Measurements from ENCODE around the gene MBP. TPM values are rescaled to one million over a fixed set of nuclear protein-coding genes. Genes with fewer than 3 reads are reported as not detected.

Gene MBP
- total RNA-seq, 2 donors from 2014 or later, result 41.7 to 42.2 TPM

- Histone ChIP-seq H3K9me3 (no peaks in the 10 kb centered on the region), H3K4me1 (ENCODE audit: control insufficient read depth in 1 of 2, low read depth in 2 of 2) (no peaks in the 10 kb centered on the region), H3K4me3 (no peak overlapping the region), H3K27ac (no peak overlapping the region), H3K27me3 (replicated peaks; ENCODE audit: insufficient read depth) (no peaks in the 10 kb centered on the region), H3K36me3 (no peaks in the 10 kb centered on the region)
- no peak for ATAC-seq (ENCODE audit: insufficient number of reproducible peaks, low FRiP score, low read depth)
- DNase-seq (ENCODE audit: low spot score), result no peak
- no peak for TF ChIP-seq CTCF (IDR thresholded peaks at IDR 0.05)
These were observed 18.6 kb upstream of the MBP start for GRCh38 chr18:77151033-77151771.

GRCh38 chr18:77150588-77150987 is 18.0 kb upstream of the MBP start:
- no peak for TF ChIP-seq CTCF (IDR thresholded peaks at IDR 0.05)
- H3K27ac ChIP-seq, result no peak overlapping the region
- H3K27me3 ChIP-seq (replicated peaks; ENCODE audit: insufficient read depth), result no peaks in the 10 kb centered on the region
- no peak for DNase-seq (ENCODE audit: low spot score)
- ATAC-seq (ENCODE audit: insufficient number of reproducible peaks, low FRiP score, low read depth), result no peak
- H3K36me3 ChIP-seq, result no peaks in the 10 kb centered on the region
- H3K4me3 ChIP-seq, result no peak overlapping the region
- H3K9me3 ChIP-seq, result no peaks in the 10 kb centered on the region
- H3K4me1 ChIP-seq (ENCODE audit: control insufficient read depth in 1 of 2, low read depth in 2 of 2), result no peaks in the 10 kb centered on the region

GRCh38 chr18:77148289-77148688 is 15.7 kb upstream of the MBP start:
- H3K27me3 ChIP-seq (replicated peaks; ENCODE audit: insufficient read depth), result no peaks in the 10 kb centered on the region
- no peak for DNase-seq (ENCODE audit: low spot score)
- H3K9me3 ChIP-seq, result no peaks in the 10 kb centered on the region
- TF ChIP-seq CTCF (IDR thresholded peaks at IDR 0.05), result no peak
- no peak overlapping the region for H3K4me3 ChIP-seq
- no peaks in the 10 kb centered on the region for H3K36me3 ChIP-seq
- no peak overlapping the region for H3K27ac ChIP-seq
- no peaks in the 10 kb centered on the region for H3K4me1 ChIP-seq (ENCODE audit: control insufficient read depth in 1 of 2, low read depth in 2 of 2)
- ATAC-seq (ENCODE audit: insufficient number of reproducible peaks, low FRiP score, low read depth), result no peak

GRCh38 chr18:77147418-77147852 is 14.9 kb upstream of the MBP start:
- Histone ChIP-seq H3K4me3 (no peak overlapping the region), H3K36me3 (no peaks in the 10 kb centered on the region), H3K27me3 (replicated peaks; ENCODE audit: insufficient read depth) (no peaks in the 10 kb centered on the region), H3K4me1 (ENCODE audit: control insufficient read depth in 1 of 2, low read depth in 2 of 2) (no peaks in the 10 kb centered on the region), H3K27ac (no peak overlapping the region), H3K9me3 (no peaks in the 10 kb centered on the region)
- ATAC-seq (ENCODE audit: insufficient number of reproducible peaks, low FRiP score, low read depth) (peak; percentile 50), DNase-seq (ENCODE audit: low spot score) (no peak)
- no peak for TF ChIP-seq CTCF (IDR thresholded peaks at IDR 0.05)

- TF ChIP-seq CTCF (IDR thresholded peaks at IDR 0.05), result no peak
- H3K4me1 ChIP-seq (ENCODE audit: control insufficient read depth in 1 of 2, low read depth in 2 of 2), result no peaks in the 10 kb centered on the region
- no peak for ATAC-seq (ENCODE audit: insufficient number of reproducible peaks, low FRiP score, low read depth)
- DNase-seq (ENCODE audit: low spot score), result no peak
- no peak overlapping the region for H3K4me3 ChIP-seq
- H3K36me3 ChIP-seq, result no peaks in the 10 kb centered on the region
- no peak overlapping the region for H3K27ac ChIP-seq
- no peaks in the 10 kb centered on the region for H3K9me3 ChIP-seq
- no peaks in the 10 kb centered on the region for H3K27me3 ChIP-seq (replicated peaks; ENCODE audit: insufficient read depth)
These were observed 13.9 kb upstream of the MBP start for GRCh38 chr18:77146249-77147080.

Data from thoracic aorta (tissue), 2 donors.